D721Med (cell line): ENCODE results near the gene PDE3A.

ENCODE experiments used
- DNase-seq: peaks from one replicate; pipeline ENCODE4 v3.0.0; 2011; ENCODE audit warnings: low spot score; ENCODE audit not compliant: insufficient read length
- FAIRE-seq: peaks from 2 replicates; lab custom pipeline; 2011; peaks lifted over from hg19 to GRCh38; lab: Jason Lieb, UNC
- CTCF ChIP-seq: IDR thresholded peaks from 2 replicates; pipeline ENCODE4 v1.5.1; 2012; ENCODE audit warnings: mild to moderate bottlenecking, control low read depth; ENCODE audit not compliant: insufficient read depth; ENCODE audit errors: missing control alignments

The PDE3A gene

DNA sequence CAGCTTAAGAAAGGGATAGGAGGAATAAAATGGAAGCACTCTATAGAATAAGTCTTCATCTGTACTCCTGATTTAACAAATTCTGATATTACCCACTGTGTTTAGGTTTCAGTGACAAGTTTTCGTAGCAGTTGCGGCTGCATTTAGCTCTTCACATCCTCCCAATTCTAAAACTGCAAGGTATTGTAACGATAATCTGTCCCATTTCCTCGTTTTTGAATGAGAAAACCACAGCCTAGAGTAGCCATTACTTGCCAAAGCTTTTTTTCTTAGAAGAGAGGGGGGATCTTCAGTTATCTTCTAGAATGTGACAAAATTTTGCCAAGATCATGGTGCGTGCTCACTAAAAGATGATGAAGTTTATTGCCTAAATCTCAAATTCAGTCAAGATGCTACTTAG is 155.8 kb downstream of the PDE3A start:
- no peak for FAIRE-seq
- no peak for DNase-seq
- TF ChIP-seq CTCF = no peak

DNA sequence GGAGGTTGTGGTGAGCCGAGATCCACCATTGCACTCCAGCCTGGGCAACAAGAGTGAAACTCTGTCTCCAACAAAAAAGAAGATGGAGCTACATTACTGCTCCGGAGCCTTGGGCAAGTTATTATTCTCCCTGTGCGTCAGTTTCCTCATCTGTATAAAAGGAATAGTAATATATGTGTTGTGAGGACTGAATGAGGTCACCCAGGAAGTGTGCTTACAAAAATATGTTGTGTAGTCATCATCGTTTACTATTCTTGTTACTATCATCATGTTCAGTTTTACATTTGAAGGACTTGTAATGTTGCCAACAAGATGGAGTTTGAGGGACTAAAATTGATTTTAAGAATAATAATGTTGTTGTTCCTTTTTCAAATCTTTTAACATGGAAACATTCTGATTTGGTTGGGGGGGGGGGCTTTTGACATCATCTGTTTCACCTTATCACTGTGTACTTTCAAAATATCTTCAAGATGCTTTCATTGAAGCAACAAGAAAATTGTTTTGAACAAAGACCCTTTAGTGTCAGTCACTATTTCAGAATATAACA is 156.8 kb downstream of the PDE3A start:
- TF ChIP-seq CTCF = no peak
- FAIRE-seq (no peak), DNase-seq (no peak)

DNA sequence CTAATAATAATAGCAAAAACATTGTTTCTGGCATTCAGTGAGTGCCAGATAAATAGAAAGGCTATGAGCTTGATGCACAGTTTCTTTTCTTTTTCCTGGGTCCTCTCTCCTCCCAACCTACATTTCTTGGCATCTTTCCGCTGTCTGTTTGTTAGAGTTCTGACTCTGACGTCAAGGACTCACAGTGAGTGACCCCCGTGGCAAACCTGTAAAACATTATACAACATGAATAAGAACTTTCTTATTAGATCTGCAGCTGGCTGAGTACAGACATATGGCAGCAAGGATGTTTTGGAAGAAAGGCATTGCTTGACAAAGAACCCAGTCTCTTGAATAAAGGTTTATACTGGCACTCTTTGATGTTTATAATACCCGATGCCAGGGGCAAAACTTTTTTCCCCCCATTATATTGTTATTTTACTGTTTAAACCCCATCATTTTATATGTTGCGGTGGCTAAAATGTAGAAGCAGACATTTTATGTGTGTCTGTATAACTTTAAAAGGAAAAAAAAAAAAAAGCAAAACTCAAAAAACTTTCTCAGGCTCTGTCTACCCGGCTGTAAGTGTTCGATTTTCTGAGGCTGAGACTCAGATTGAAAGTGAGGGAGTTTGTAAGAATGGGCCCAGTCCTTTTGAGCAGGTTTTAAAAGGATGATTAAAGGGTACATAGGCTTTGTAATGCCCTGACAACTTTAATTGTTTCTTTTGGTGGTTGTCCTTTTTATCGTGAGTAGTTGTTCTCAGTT is 159.3 kb downstream of the PDE3A start:
- FAIRE-seq = no peak
- TF ChIP-seq CTCF = no peak
- DNase-seq = no peak

- no peak for DNase-seq
- TF ChIP-seq CTCF = no peak
- FAIRE-seq = no peak
Measured at GRCh38 chr12:20528208-20528607, 159.9 kb downstream of the PDE3A start.

GRCh38 chr12:20546267-20546666 is 177.9 kb downstream of the PDE3A start:
- no peak for FAIRE-seq
- DNase-seq = no peak
- no peak for TF ChIP-seq CTCF

GRCh38 chr12:20547816-20548575 is 179.7 kb downstream of the PDE3A start:
- no peak for TF ChIP-seq CTCF
- DNase-seq (no peak), FAIRE-seq (no peak)
